ENCODE results near the gene FAM83B.
A peak's percentile ranks its signal among the peaks of the same experiment; 100 is the strongest.
"Not testable (repeated sequence)": the region's sequence is repeated elsewhere in the genome, so short reads cannot be mapped to it uniquely, and the experiment has no call there.

FAM83B gene

DNA sequence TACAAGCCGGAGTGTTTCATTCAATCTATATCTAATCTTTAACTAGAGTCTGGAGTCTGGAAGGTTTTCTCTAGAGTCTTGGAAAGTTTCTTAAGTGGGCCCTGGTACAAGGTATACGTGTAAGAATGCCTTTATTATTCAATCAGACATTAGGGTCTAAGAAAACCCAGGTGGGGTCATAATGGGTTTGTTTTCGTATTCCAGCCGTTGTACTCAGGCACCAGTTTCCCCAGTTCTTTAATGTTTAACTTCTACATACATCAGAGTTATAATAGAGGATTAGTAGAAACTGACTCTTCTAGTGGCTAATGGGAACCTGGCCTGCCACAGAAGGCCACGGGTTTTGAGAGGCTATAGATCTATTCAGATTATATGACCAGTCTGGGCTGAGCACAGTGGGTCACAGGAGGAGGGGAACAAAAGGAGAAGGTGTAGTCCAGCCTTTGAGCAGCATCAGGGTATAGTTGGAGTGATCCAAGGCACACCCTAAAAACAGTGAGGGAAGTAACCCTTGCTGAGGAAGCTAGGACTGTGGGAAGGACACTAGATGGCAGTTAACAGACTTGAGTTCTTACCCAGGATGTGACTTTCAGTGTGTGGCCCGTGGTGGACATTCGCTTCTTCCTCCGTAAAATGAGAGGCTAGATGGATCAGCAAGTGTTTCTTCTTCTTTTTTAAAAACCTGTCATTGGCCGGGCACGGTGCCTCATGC lies 15.5 kb downstream of the FAM83B start:
- no peak for DNase-seq

DNA sequence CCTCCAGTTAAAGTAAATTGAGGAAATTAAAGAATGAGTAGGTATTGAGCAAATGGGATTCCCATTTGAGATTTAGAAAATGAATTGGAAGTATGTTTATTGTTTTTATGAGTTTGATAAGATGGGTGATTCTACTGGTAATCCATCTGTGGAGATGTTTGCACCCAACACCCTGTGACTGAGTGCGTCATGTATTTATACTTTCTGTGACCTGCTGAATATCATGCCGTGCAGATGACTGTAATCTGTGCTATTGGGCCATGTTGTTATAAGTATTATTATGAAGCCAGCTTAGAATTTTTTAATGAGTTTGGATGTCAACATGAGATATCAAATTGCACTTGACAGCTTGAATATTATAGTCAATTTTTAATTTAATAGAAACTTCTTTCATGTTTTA lies 17.7 kb downstream of the FAM83B start:
- no peak for DNase-seq

DNA sequence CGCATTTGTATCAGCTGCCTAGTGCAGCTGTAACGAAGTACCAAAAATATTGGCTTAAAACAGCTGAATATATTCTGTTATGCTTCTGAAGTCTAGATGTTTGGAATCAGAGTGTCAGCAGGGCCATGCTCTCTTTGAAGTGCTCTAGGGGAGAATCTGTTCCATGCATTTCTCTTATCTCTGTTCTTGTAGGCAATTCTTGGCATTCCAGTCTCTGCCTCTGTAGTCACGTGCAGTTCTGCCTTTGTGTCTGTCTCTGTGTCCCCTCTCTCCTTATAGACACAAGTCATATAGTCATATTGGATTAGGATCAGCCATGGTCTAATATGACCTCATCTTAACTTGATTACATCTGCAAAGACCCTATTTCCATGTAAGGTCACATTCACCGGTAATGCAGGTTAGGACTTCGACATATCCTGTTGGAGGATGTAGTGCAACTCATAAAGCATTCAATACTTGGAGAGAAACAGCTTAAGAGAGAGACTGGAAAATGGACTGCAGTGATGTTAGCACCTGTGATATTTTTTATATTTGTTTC lies 18.6 kb downstream of the FAM83B start:
- no peak for DNase-seq

DNA sequence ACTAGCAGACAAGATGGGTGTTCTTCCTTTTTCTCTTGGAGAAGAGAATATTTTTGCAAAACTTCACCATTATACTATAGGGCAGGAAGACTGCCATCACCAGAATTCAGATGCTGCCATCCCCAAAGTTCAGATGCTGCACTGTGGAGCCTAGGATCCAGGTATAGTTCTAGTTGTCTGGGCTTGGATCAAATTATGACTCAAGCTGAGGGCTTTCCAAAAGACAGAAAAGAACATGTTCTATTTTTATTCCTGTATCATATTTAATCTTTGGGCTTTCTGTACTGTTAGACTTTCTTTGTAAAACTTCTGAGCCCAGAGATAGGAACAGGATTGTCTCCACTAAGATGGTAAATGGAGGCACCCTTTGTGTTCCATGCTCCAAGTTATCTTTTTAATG lies 22.0 kb downstream of the FAM83B start:
- no peak for DNase-seq

DNA sequence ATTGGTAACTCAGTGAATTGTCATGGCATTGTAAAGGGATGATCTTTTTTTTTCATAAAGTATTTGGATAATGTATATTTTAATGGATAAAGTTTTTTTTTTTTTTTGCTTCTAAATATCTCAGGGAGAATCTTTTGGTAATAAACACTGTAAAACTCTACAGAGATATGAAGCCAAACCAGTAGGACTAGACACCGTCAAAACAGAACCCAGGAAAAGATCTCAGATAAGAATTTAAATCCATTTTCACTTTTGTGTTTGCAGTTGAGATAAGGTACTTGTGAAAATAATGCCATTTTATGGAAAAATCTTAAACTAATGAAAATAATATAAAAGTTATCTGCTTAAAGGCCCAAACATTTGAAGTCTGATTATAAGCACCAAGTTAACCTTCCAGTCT lies 27.0 kb downstream of the FAM83B start:
- DNase-seq, result no peak

- no peak for DNase-seq
Measured at GRCh38 chr6:54874349-54875048, 27.9 kb downstream of the FAM83B start.

DNA sequence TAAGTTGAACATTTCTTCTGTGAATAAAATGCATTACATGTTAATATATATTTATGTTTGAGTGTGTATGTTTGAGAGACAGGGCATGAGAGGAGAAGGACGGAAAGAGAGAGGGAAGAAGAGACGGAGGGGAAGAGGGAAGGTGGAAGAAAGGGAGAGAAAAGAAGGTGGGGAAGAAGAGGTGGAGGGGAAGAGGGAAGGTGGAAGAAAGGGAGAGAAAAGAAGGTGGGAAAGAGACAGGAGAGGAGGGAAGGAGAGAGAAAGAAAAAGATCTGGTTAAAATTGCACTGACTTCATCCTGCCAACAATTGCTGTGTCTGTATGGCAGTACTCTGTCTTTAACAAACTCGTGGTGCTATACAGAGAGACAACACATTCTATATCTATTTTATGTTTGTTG lies 29.0 kb downstream of the FAM83B start:
- DNase-seq, result no peak

- DNase-seq, result no peak
Measured at GRCh38 chr6:54876365-54876764, 29.8 kb downstream of the FAM83B start.

- no peak for DNase-seq
Measured at GRCh38 chr6:54876871-54877270, 30.3 kb downstream of the FAM83B start.

DNA sequence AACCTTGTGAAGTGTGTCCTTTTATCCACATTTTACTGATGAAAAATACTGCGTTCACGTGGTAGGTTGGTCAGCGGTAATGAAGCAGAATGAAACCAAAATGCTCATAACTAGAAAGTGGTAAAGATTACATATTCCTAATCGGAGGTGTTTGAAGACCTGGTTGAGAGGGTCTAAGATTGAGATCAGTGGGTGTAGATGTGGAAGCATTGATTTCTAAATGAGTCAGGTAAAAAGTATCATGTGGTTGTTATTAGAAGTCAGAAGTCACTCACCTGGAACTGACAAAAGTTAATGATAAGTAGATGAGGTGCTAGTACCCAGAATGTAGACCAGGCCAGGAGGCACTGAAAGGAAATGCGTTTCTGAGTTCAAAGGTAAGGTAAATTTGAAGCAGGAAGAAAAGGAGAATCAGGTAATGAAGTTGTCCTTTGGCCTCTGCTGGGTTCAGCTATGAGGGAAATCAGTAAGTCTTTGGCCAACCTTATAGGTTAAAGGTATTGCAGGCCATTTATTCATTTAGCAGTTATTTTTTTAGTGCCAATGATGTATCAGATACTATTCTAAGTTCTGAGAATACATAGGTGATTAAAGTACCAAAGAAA lies 31.2 kb downstream of the FAM83B start:
- no peak for DNase-seq

DNA sequence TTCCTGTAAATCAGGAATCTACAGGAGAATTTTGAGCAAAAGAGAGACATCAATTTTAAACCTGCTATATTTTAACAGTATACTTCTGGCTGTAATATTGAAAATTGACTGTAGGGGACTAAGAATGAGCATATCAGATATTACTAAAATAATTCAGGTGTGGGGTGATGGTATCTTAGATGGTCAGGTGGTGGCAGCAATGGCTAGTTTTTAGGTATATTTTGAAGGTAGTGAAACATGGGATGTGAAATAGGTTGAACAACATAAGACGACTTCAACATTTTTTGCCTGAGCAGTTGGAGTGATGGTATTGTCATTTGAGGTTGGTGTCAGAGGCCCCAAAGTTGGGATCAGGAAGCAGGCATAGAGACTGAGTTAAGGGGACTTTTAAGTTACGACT lies 32.1 kb downstream of the FAM83B start:
- DNase-seq, result peak in 1 of 4 experiments; percentile 4

DNA sequence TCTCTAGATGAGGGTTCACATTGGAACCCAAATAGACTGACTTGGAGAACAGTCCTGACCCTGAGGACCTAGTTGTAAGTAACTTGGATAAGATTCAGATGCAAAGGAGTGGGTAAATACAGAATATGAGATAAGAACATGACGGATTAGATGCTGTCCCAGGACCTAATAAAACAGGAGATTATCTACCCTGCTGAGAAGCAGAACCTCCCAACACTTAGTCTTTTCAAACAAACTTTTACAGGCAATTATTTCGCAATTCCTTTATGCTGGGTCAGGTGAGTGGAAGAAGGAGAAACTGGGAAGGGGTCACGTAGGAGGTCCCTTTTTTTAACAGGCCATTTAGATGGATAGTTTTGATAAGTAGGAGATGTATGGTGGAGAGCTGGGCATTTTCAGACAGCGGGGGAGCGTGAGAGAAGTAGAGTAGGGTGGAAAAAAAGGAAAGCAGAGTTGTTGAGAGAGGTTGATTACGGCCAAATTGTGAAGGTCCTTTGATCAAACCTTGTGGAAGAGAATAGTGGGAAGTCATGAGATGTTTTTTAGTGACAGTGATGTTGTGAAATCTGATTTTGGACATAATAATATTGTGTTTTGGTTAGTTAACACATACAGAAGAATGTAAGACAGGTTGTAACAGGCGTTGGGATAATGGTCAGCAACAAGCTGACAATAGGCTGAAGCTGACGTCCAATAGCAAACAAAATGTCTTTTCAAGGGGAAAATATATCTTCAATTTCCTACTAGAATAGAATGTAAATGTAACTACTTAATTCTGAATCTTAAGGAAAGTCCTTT lies 32.8 kb downstream of the FAM83B start:
- no peak for DNase-seq

GRCh38 chr6:54881067-54881730 lies 34.6 kb downstream of the FAM83B start:
- DNase-seq, result no peak

DNA sequence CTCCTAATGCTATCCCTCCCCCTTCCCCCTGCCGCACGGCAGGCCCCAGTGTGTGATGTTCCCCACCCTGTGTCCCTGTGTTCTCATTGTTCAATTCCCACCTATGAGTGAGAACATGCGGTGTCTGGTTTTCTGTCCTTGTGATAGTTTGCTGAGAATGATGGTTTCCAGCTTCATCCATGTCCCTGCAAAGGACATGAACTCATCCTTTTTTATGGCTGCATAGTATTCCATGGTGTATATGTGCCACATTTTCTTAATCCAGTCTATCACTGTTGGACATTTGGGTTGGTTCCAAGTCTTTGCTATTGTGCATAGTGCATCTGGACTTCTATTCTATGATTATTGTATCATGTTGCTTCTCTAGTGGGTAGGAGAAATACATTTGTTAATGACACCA lies 35.3 kb downstream of the FAM83B start:
- DNase-seq, result not testable (repeated sequence)

DNA sequence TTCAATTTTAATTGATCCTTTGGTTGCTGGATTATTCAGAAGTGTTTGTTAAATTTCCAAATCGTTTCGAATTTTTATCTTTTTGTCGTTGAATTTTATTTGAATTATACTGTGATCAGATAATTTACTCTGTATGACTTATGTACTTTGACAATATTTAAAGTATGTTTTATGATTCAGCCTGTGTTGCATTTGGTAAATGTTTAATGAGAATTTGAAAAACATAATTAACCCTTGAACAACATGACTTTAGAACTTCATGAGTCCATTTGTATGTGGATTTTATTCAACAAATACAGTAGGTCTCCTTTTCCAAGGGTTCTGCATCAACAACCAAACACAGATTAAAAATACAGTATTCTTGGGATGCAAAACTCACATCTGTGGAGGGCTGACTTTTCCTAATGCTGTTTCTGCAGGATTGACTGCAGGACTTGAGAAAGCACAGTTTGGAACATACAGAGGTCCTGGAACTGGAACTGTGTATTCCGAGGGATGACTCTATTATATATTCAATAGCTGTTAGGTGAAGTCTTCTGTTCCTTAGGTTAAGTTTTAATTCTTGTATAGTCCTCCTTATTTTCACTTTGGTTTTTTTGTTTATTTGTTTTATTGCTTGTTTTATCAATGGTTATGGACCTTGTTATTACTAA lies 40.5 kb downstream of the FAM83B start:
- no peak for DNase-seq

- DNase-seq, result no peak
Measured at GRCh38 chr6:54891536-54891935, 45.0 kb downstream of the FAM83B start.

GRCh38 chr6:54892831-54893230 lies 46.3 kb downstream of the FAM83B start:
- peak; percentile 1 to 56 (median 24) for DNase-seq

DNA sequence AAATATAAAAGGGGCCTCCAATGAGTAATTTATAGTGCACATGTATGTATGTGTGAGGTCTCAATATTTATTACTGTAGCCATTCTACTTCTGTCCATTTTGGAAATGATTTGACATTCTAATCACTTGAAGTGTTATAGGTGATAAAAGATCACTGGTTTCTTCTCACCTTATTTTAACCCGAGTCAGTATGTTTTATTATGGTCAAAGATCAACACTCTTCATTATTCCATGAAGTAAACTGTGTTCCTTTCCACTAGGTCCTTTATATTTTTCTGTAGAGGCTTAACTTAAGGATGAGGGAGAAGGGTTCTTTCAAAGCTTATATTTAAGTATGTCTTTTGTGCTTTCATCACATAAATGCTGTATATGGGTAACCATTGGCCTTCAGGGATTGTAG lies 47.2 kb downstream of the FAM83B start:
- no peak for DNase-seq

DNA sequence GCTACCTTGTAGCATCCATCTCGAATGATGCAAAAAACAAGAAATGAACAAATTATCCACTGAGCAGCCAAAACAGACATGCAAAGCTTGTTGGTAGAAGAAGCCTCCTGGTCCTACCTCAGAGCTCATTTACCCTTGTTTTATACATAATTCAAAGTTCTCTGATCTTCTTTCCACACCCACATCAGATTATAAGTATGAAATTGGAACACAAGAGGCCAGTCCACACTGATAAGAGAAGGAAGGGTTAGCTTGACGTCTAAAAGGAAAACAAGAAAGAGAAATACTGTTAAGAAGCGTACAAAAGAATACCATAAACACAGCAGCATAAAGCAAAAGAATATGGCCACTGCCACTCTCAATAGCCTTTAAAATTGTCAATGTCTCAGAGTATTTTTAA lies 49.7 kb downstream of the FAM83B start:
- no peak for DNase-seq

GRCh38 chr6:54897462-54898189 lies 51.1 kb downstream of the FAM83B start:
- no peak for DNase-seq

DNA sequence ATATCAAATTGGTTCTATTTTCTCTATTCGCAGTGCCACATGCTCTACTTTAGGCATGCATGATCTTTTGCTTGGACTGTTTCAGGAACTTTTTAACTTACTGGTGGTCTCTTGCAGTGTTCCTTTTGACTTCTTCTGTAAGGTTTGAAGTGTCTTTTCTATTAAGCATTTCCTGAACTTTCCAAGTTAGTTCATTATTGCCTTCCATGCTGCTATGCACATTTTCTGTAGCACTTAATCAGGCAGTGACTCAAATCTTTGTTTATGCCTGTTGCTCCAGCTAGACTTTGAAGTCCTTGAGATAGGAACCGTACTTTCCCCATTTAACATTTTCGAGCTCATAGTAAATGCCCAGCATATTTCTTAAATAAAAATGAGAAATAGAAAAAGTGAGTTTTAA lies 52.2 kb downstream of the FAM83B start:
- no peak for DNase-seq

All from suppressor macrophage (primary cell).